HepG2 (cell line): ENCODE data around the gene TMPO. TPM values are rescaled to one million over a fixed set of nuclear protein-coding genes. Genes with fewer than 3 reads are reported as not detected.

ENCODE experiments used
- FOXM1 ChIP-seq: sonication (generic); formaldehyde crosslinking; IDR thresholded peaks from 2 replicates; pipeline ENCODE4 v1.5.0; 2020; ENCODE audit warnings: missing genetic modification reagents
- GMEB1 ChIP-seq: sonication (generic); formaldehyde crosslinking; IDR thresholded peaks from 2 replicates; pipeline ENCODE4 v1.5.1; 2020; ENCODE audit warnings: missing genetic modification reagents, mild to moderate bottlenecking, borderline replicate concordance
- HMG20A ChIP-seq: IDR thresholded peaks from 2 replicates; pipeline ENCODE4 v1.6.1; 2016; ENCODE audit warnings: borderline replicate concordance
- JUN ChIP-seq: sonication (generic); formaldehyde crosslinking; IDR thresholded peaks from 2 replicates; pipeline ENCODE4 v1.4.0; 2020; ENCODE audit warnings: mild to moderate bottlenecking, missing genetic modification reagents
- KIAA2018 ChIP-seq: sonication (generic); formaldehyde crosslinking; IDR thresholded peaks from 2 replicates; pipeline ENCODE4 v1.5.0; 2020; ENCODE audit warnings: mild to moderate bottlenecking, missing genetic modification reagents, borderline replicate concordance
- LCORL ChIP-seq, 2 experiments: fragments of 450-650 bp in 1 of 2; sonication (generic) in 1 of 2; formaldehyde crosslinking in 1 of 2; IDR thresholded peaks; 2 replicates each; pipeline versions ENCODE4 v1.5.0 to v1.6.1; 2017 to 2020; ENCODE audit warnings: antibody characterized with exemption in 1 of 2, missing genetic modification reagents in 1 of 2
- MED13 ChIP-seq: sonication (generic); formaldehyde crosslinking; IDR thresholded peaks from 2 replicates; pipeline ENCODE4 v1.5.0; 2020; ENCODE audit warnings: missing genetic modification reagents
- NRL ChIP-seq: sonication (generic); formaldehyde crosslinking; IDR thresholded peaks from 2 replicates; pipeline ENCODE4 v1.5.0; 2020; ENCODE audit warnings: missing genetic modification reagents, mild to moderate bottlenecking, moderate library complexity, borderline replicate concordance
- PHF21A ChIP-seq: sonication (generic); formaldehyde crosslinking; IDR thresholded peaks from 2 replicates; pipeline ENCODE4 v1.5.0; 2020; ENCODE audit warnings: mild to moderate bottlenecking, missing genetic modification reagents
- RAD21 ChIP-seq: fragments of 450-650 bp; formaldehyde crosslinking; IDR thresholded peaks from 2 replicates; pipeline ENCODE4 v1.5.0; 2020; ENCODE audit warnings: mild to moderate bottlenecking
- RFXAP ChIP-seq: sonication (generic); formaldehyde crosslinking; IDR thresholded peaks from 2 replicates; pipeline ENCODE4 v1.4.0; 2020; ENCODE audit warnings: missing genetic modification reagents, borderline replicate concordance
- STAG1 ChIP-seq: sonication (generic); formaldehyde crosslinking; IDR thresholded peaks from 2 replicates; pipeline ENCODE4 v1.4.0; 2020; ENCODE audit warnings: missing genetic modification reagents
- ZFYVE20 ChIP-seq: sonication (generic); formaldehyde crosslinking; IDR thresholded peaks from 2 replicates; pipeline ENCODE4 v1.8.0; 2023; ENCODE audit warnings: low read depth, mild to moderate bottlenecking, moderate library complexity, missing genetic modification reagents, borderline replicate concordance
- ZNF670 ChIP-seq: sonication (generic); formaldehyde crosslinking; IDR thresholded peaks from 2 replicates; pipeline ENCODE4 v1.8.0; 2022; ENCODE audit warnings: mild to moderate bottlenecking, missing genetic modification reagents, borderline replicate concordance
- ZNF710 ChIP-seq: sonication (generic); formaldehyde crosslinking; IDR thresholded peaks from 2 replicates; pipeline ENCODE4 v1.5.0; 2020; ENCODE audit warnings: mild to moderate bottlenecking, missing genetic modification reagents, borderline replicate concordance
- polyA plus RNA-seq, 8 experiments: library from polyadenylated mRNA; depleted of rRNA in 3 of 8; stranded (reverse) in 7 of 8; unstranded in 1 of 8; fragments of >200 nt; fragmentation: Illumina TruSeq in 4 of 8; extraction: Trizol in 4 of 8; gene quantifications; 2 replicates each; pipeline versions ENCODE4 v1.2.1 to v1.2.3, GENCODE V29; 2011 to 2016; ENCODE audit warnings: low read depth in 4 of 8, missing spikeins in 1 of 8, mixed read lengths in 1 of 8; ENCODE audit not compliant: insufficient read depth in 1 of 8
- total RNA-seq, 5 experiments: library from RNA; depleted of rRNA; stranded (reverse); fragments of >200 nt; fragmentation: Illumina TruSeq; extraction: Trizol; gene quantifications; 2 replicates each; pipeline ENCODE4 v1.2.3, GENCODE V29; 2016; ENCODE audit warnings: low read depth in 1 of 5
- TF ChIP-seq, protein P1 (sequence below): sonication (generic); formaldehyde crosslinking; IDR thresholded peaks from 2 replicates; pipeline ENCODE4 v1.8.0; 2022; ENCODE audit warnings: missing genetic modification reagents, mild to moderate bottlenecking, inconsistent platforms, borderline replicate concordance

Gene TMPO
- total and polyA plus RNA-seq, 2 of the 13 experiments (the other 11 are each of a cell fraction or from before 2014, with no cell fraction given) = 24.2 to 167 TPM

- TF ChIP-seq KIAA2018 (CRISPR knock-in tag) = no peak
- 0 out of 2 replicates have a peak, but pooled peaks have one; percentile 24 for TF ChIP-seq RAD21 (CRISPR knock-in tag)
- TF ChIP-seq ZFYVE20 = no peak
- no peak for TF ChIP-seq PHF21A (CRISPR knock-in tag)
- TF ChIP-seq STAG1 (CRISPR knock-in tag) = 0 out of 2 replicates have a peak, but pooled peaks have one; percentile 15
- TF ChIP-seq, protein P1, sequence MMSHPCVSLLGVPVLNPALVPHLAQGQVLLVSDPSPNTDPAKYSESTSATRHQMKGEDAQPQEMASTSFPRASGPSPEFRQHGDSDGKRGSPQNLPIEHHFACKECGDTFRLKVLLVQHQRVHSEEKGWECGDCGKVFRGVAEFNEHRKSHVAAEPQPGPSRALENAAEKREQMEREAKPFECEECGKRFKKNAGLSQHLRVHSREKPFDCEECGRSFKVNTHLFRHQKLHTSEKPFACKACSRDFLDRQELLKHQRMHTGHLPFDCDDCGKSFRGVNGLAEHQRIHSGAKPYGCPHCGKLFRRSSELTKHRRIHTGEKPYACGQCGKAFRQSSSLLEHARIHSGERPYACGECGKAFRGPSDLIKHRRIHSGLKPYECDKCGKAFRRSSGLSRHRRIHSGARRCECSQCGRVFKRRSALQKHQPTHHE = no peak
- TF ChIP-seq MED13 (CRISPR knock-in tag) = no peak
- TF ChIP-seq LCORL (IDR thresholded peaks at IDR 0.05) = no peak
- TF ChIP-seq LCORL (CRISPR knock-in tag; IDR thresholded peaks at IDR 0.05) = no peak
- no peak for TF ChIP-seq HMG20A (CRISPR knock-in tag)
- no peak for TF ChIP-seq GMEB1 (CRISPR knock-in tag)
- TF ChIP-seq ZNF670 (CRISPR knock-in tag) = no peak
- TF ChIP-seq JUN (CRISPR knock-in tag) = no peak
- no peak for TF ChIP-seq ZNF710 (CRISPR knock-in tag)
- no peak for TF ChIP-seq NRL
- TF ChIP-seq FOXM1 (CRISPR knock-in tag) = no peak
- no peak for TF ChIP-seq RFXAP (CRISPR knock-in tag)
These were observed 75.8 kb downstream of the TMPO start (continued) for GRCh38 chr12:98591209-98591608.
